H9 (cell line): Measurements from ENCODE around the gene SETMAR. TPM values are rescaled to one million over a fixed set of nuclear protein-coding genes. Genes with fewer than 3 reads are reported as not detected.

Experiments
- DNase-seq: peaks from one replicate; pipeline ENCODE4 v3.0.0-alpha.2; 2017
- H2AFZ ChIP-seq: one replicate; pipeline ENCODE4 v1.6.1; 2013; ENCODE audit warnings: mild to moderate bottlenecking, low read length, control low read depth, moderate library complexity
- H2AK5ac ChIP-seq: 2 replicates; pipeline ENCODE4 v1.6.1; 2013; ENCODE audit warnings: low read length, control low read depth, mixed read lengths; ENCODE audit not compliant: insufficient read length
- H2BK120ac ChIP-seq: one replicate; pipeline ENCODE4 v1.6.1; 2013; ENCODE audit warnings: low read depth, mild to moderate bottlenecking, low read length, control low read depth, inconsistent platforms; ENCODE audit not compliant: poor library complexity, severe bottlenecking
- H2BK12ac ChIP-seq: 2 replicates; pipeline ENCODE4 v1.6.1; 2013; ENCODE audit warnings: low read length, control low read depth, mixed read lengths, low read depth; ENCODE audit not compliant: insufficient read length
- H2BK15ac ChIP-seq: 2 replicates; pipeline ENCODE4 v1.6.1; 2013; ENCODE audit warnings: low read depth, low read length, control low read depth
- H2BK20ac ChIP-seq: one replicate; pipeline ENCODE4 v1.6.1; 2013; ENCODE audit warnings: low read depth, mild to moderate bottlenecking, low read length, control low read depth, inconsistent platforms; ENCODE audit not compliant: poor library complexity, severe bottlenecking
- H2BK5ac ChIP-seq: 2 replicates; pipeline ENCODE4 v1.6.1; 2013; ENCODE audit warnings: low read length, control low read depth, mixed read lengths; ENCODE audit not compliant: insufficient read length
- H3K14ac ChIP-seq: 2 replicates; pipeline ENCODE4 v1.6.1; 2013; ENCODE audit warnings: low read length, control low read depth; ENCODE audit not compliant: insufficient read depth
- H3K18ac ChIP-seq: 2 replicates; pipeline ENCODE4 v1.6.1; 2013; ENCODE audit warnings: low read depth, mild to moderate bottlenecking, mixed read lengths, low read length, control low read depth; ENCODE audit not compliant: insufficient read length
- H3K23ac ChIP-seq: 2 replicates; pipeline ENCODE4 v1.6.1; 2013; ENCODE audit warnings: low read length, control low read depth, mixed read lengths, low read depth; ENCODE audit not compliant: insufficient read length
- H3K23me2 ChIP-seq: 2 replicates; pipeline ENCODE4 v1.6.1; 2013; ENCODE audit warnings: low read depth, mild to moderate bottlenecking, mixed read lengths, low read length, control low read depth; ENCODE audit not compliant: insufficient read length, poor library complexity, severe bottlenecking
- H3K27ac ChIP-seq: 2 replicates; pipeline ENCODE4 v1.5.1; 2013; ENCODE audit warnings: low read length, control low read depth, mixed read lengths, low read depth; ENCODE audit not compliant: insufficient read length
- H3K27me3 ChIP-seq: 2 replicates; pipeline ENCODE4 v1.6.1; 2013; ENCODE audit warnings: low read length, control low read depth, inconsistent platforms; ENCODE audit not compliant: insufficient read depth
- H3K4ac ChIP-seq: 2 replicates; pipeline ENCODE4 v1.6.1; 2013; ENCODE audit warnings: low read depth, mild to moderate bottlenecking, control low read depth, inconsistent platforms, low read length, moderate library complexity
- H3K4me1 ChIP-seq: 2 replicates; pipeline ENCODE4 v1.6.1; 2013; ENCODE audit warnings: low read length, control low read depth, inconsistent platforms; ENCODE audit not compliant: insufficient read depth
- H3K4me2 ChIP-seq: 2 replicates; pipeline ENCODE4 v1.6.1; 2013; ENCODE audit warnings: low read length, control low read depth, mixed read lengths; ENCODE audit not compliant: insufficient read length, insufficient read depth
- H3K56ac ChIP-seq: 2 replicates; pipeline ENCODE4 v1.6.1; 2013; ENCODE audit warnings: low read depth, mild to moderate bottlenecking, mixed read lengths, low read length, control low read depth; ENCODE audit not compliant: insufficient read length
- H3K79me1 ChIP-seq: 2 replicates; pipeline ENCODE4 v1.6.1; 2013; ENCODE audit warnings: low read depth, mild to moderate bottlenecking, moderate library complexity, low read length, control low read depth, inconsistent platforms; ENCODE audit not compliant: insufficient read depth, poor library complexity, severe bottlenecking
- H3K79me2 ChIP-seq: 2 replicates; pipeline ENCODE4 v1.6.1; 2013; ENCODE audit warnings: low read length, control low read depth, inconsistent platforms; ENCODE audit not compliant: insufficient read depth
- H3K9ac ChIP-seq: 2 replicates; pipeline ENCODE4 v1.6.1; 2013; ENCODE audit warnings: low read length, control low read depth, mixed read lengths; ENCODE audit not compliant: insufficient read length; ENCODE audit errors: extremely low read depth
- H3K9me3 ChIP-seq: one replicate; pipeline ENCODE4 v1.6.1; 2013; ENCODE audit warnings: low read depth, low read length, inconsistent platforms; ENCODE audit not compliant: control insufficient read depth
- H3T11ph ChIP-seq: one replicate; pipeline ENCODE4 v1.6.1; 2013; ENCODE audit warnings: mild to moderate bottlenecking, low read length, control low read depth, inconsistent platforms
- H4K20me1 ChIP-seq: one replicate; pipeline ENCODE4 v1.6.1; 2013; ENCODE audit not compliant: control insufficient read depth, insufficient read length, insufficient read depth
- H4K5ac ChIP-seq: 2 replicates; pipeline ENCODE4 v1.6.1; 2013; ENCODE audit warnings: low read depth, mild to moderate bottlenecking, mixed read lengths, low read length, control low read depth; ENCODE audit not compliant: insufficient read length
- H4K8ac ChIP-seq: replicated peaks from 2 replicates; pipeline ENCODE4 v1.6.1; 2013; ENCODE audit warnings: low read length, control low read depth, mixed read lengths, low read depth; ENCODE audit not compliant: insufficient read length
- H4K91ac ChIP-seq: 2 replicates; pipeline ENCODE4 v1.6.1; 2013; ENCODE audit warnings: low read depth, mild to moderate bottlenecking, moderate library complexity, mixed read lengths, low read length, control low read depth; ENCODE audit not compliant: insufficient read length
- H3K27ac Mint-ChIP-seq, 3 experiments: 2 replicates in 2 of 3; 3 replicates in 1 of 3; pipeline ENCODE4 v1.8.0; 2020 to 2021; ENCODE audit warnings: mixed read lengths in 3 of 3, mild to moderate bottlenecking in 1 of 3, moderate library complexity in 1 of 3
- H3K27me3 Mint-ChIP-seq: 2 replicates; pipeline ENCODE4 v1.8.0; 2021; ENCODE audit warnings: low read depth, mild to moderate bottlenecking, moderate library complexity, mixed read lengths
- H3K36me3 Mint-ChIP-seq, 3 experiments: 2 replicates in 2 of 3; 3 replicates in 1 of 3; pipeline ENCODE4 v1.8.0; 2020 to 2021; ENCODE audit warnings: low read depth in 3 of 3, mixed read lengths in 3 of 3; ENCODE audit not compliant: insufficient read depth in 1 of 3
- H3K4me1 Mint-ChIP-seq, 2 experiments: 2 replicates each; pipeline ENCODE4 v1.8.0; 2020; ENCODE audit warnings: mixed read lengths in 2 of 2
- H3K4me3 Mint-ChIP-seq, 2 experiments: 2 replicates in 1 of 2; 3 replicates in 1 of 2; pipeline ENCODE4 v1.8.0; 2020 to 2021; ENCODE audit warnings: mild to moderate bottlenecking in 2 of 2, mixed read lengths in 2 of 2, moderate library complexity in 1 of 2
- H3K9me3 Mint-ChIP-seq, 2 experiments: 2 replicates in 1 of 2; 3 replicates in 1 of 2; pipeline ENCODE4 v1.8.0; 2020; ENCODE audit warnings: mild to moderate bottlenecking in 2 of 2, mixed read lengths in 2 of 2, moderate library complexity in 1 of 2
- WGBS: extraction: QIAGEN DNeasy Blood & Tissue Kit; methylation state at CpG from one replicate; pipeline ENCODE4 v1.1.7; 2013; ENCODE audit warnings: missing lambda C conversion rate, low lambda C conversion rate, mixed read lengths; ENCODE audit not compliant: insufficient read length; ENCODE audit errors: extremely low coverage; 5-methylcytosine and 5-hydroxymethylcytosine counted together
- total RNA-seq: library from RNA; stranded (reverse); gene quantifications from 2 replicates; pipeline ENCODE4 v1.2.1, GENCODE V29; 2021
- TF ChIP-seq, protein P1 (sequence below): fragments of 200-600 bp; sonication (generic); conservative IDR thresholded peaks from 3 replicates; pipeline ENCODE4 v1.8.0; 2021; ENCODE audit warnings: antibody characterized with exemption, mild to moderate bottlenecking

The SETMAR gene
- total RNA-seq, 1 experiment from 2014 or later = 29.1 TPM

DNA sequence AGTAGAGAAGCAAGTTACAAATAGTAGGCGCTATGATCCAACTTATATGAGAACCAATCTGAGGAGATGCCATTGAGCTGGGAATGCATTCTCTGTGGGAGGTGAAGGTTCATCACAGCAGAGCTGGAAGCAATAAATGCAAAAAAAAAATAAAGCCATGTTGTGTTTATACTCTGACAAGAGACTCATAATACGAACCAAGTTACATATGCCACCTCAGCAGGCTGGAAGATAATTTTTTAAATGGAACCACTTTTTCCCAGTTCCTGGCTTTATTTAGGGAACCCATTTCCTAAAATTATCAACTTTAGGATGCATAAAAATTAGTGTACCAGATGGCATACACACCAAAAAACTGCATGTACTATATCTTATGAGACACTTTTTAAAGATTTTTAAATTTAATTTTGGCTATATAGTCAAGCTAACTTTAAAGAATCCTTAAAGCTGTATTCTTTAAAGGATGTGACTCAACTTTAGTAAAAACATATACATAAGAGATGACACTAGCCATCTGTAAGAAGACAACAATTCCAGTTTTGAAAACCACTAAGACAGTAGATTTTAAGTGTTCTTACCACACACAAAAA is 23.6 kb upstream of the SETMAR start:
- Mint-ChIP-seq H3K9me3 (no peaks in the 10 kb centered on the region), H3K4me1 (peaks cover 0 to 12% of the 10 kb centered on the region in 2 experiments; a peak in 3 of 4 replicates), H3K27ac (no peak overlapping the region), H3K27me3 (0 out of 2 replicates have a peak, but pooled peaks cover 2% of the 10 kb centered on the region), H3K36me3 (no peaks in the 10 kb centered on the region), H3K4me3 (no peak overlapping the region)
- no peak overlapping the region for H3K18ac ChIP-seq
- no peak overlapping the region for H3K27ac ChIP-seq
- H2BK120ac ChIP-seq = no peak overlapping the region
- no peak overlapping the region for H2AK5ac ChIP-seq
- H3K27me3 ChIP-seq = no peaks in the 10 kb centered on the region; the same call in 1 of the 2 replicates
- no peak overlapping the region for H2BK12ac ChIP-seq
- no peaks in the 10 kb centered on the region for H4K20me1 ChIP-seq
- H2BK20ac ChIP-seq = no peak overlapping the region
- no peak overlapping the region for H2BK15ac ChIP-seq
- H3K23ac ChIP-seq = no peak overlapping the region
- H4K91ac ChIP-seq = no peak overlapping the region
- no peak overlapping the region for H2AFZ ChIP-seq
- no peaks in the 10 kb centered on the region for H3K4me1 ChIP-seq
- H3K9me3 ChIP-seq = no peaks in the 10 kb centered on the region
- no peaks in the 10 kb centered on the region for H3K23me2 ChIP-seq
- H3K4me2 ChIP-seq = no peak overlapping the region
- H4K5ac ChIP-seq = no peak overlapping the region
- H3K56ac ChIP-seq = no peak overlapping the region
- no peak overlapping the region for H2BK5ac ChIP-seq
- no peaks in the 10 kb centered on the region for H3K79me1 ChIP-seq
- no CpG with 5 or more reads among the region's 2 CpGs for WGBS
- no peaks in the 10 kb centered on the region for H3K79me2 ChIP-seq
- DNase-seq = no peak
- H3T11ph ChIP-seq = no peak overlapping the region
- TF ChIP-seq, protein P1, sequence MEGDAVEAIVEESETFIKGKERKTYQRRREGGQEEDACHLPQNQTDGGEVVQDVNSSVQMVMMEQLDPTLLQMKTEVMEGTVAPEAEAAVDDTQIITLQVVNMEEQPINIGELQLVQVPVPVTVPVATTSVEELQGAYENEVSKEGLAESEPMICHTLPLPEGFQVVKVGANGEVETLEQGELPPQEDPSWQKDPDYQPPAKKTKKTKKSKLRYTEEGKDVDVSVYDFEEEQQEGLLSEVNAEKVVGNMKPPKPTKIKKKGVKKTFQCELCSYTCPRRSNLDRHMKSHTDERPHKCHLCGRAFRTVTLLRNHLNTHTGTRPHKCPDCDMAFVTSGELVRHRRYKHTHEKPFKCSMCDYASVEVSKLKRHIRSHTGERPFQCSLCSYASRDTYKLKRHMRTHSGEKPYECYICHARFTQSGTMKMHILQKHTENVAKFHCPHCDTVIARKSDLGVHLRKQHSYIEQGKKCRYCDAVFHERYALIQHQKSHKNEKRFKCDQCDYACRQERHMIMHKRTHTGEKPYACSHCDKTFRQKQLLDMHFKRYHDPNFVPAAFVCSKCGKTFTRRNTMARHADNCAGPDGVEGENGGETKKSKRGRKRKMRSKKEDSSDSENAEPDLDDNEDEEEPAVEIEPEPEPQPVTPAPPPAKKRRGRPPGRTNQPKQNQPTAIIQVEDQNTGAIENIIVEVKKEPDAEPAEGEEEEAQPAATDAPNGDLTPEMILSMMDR = no peak
- H3K4ac ChIP-seq = no peak overlapping the region
- H4K8ac ChIP-seq = no peak overlapping the region
- no peak overlapping the region for H3K14ac ChIP-seq
- no peak overlapping the region for H3K9ac ChIP-seq
